Choroid plexus epithelial cell (primary cell): ENCODE data around the gene RASAL3.
"Not testable (repeated sequence)": the region's sequence is repeated elsewhere in the genome, so short reads cannot be mapped to it uniquely, and the experiment has no call there.

Source experiments
- DNase-seq: peaks from one replicate; pipeline ENCODE4 v3.0.0-alpha.2; 2010; ENCODE audit warnings: low read depth
- H3K4me3 ChIP-seq: 2 replicates; pipeline ENCODE4 v1.5.1; 2011; ENCODE audit warnings: low read depth, mild to moderate bottlenecking, control low read depth, low read length, moderate library complexity
- CTCF ChIP-seq: conservative IDR thresholded peaks from 2 replicates; pipeline ENCODE4 v1.5.1; 2011; ENCODE audit warnings: low read depth, mild to moderate bottlenecking, control low read depth, inconsistent platforms, low read length, moderate library complexity

Gene RASAL3

GRCh38 chr19:15419413-15420025, 44.8 kb downstream of the RASAL3 start:
- no peak for DNase-seq
- peak overlapping the region; percentile 61 for H3K4me3 ChIP-seq
- no peak for TF ChIP-seq CTCF

- peak; percentile 83 for TF ChIP-seq CTCF
- H3K4me3 ChIP-seq, result peak within 1 kb of the TSS; percentile 99
- DNase-seq, result peak; percentile 100
Observed at GRCh38 chr19:15418579-15419412, 45.5 kb downstream of the RASAL3 start, which contains the start of gene AKAP8L. Gene AKAP8L (minus strand): TSS chr19:15418988. CDS start chr19:15418923, 65 bp downstream.

GRCh38 chr19:15418231-15418578, 46.1 kb downstream of the RASAL3 start:
- no peak for TF ChIP-seq CTCF
- DNase-seq, result peak; percentile 23

GRCh38 chr19:15417699-15418098, 46.6 kb downstream of the RASAL3 start:
- peak overlapping the region; percentile 99 for H3K4me3 ChIP-seq
- peak; percentile 32 for DNase-seq
- TF ChIP-seq CTCF, result no peak

More at GRCh38 chr19:15418231-15418578, 46.1 kb downstream of the RASAL3 start:
- peak overlapping the region; percentile 99 for H3K4me3 ChIP-seq

- TF ChIP-seq CTCF, result peak; percentile 22
- DNase-seq, result peak; percentile 35
- H3K4me3 ChIP-seq, result no peak overlapping the region
Observed at GRCh38 chr19:15412832-15413231, 51.5 kb downstream of the RASAL3 start.

- DNase-seq, H3K4me3 ChIP-seq: not testable (repeated sequence)
Observed at GRCh38 chr19:15411351-15411750, 53.0 kb downstream of the RASAL3 start.

GRCh38 chr19:15404780-15405211, 59.5 kb downstream of the RASAL3 start:
- no peak for TF ChIP-seq CTCF
- no peak overlapping the region for H3K4me3 ChIP-seq
- DNase-seq, result no peak
